ENCODE data around the gene AGRP.

The AGRP gene

DNA sequence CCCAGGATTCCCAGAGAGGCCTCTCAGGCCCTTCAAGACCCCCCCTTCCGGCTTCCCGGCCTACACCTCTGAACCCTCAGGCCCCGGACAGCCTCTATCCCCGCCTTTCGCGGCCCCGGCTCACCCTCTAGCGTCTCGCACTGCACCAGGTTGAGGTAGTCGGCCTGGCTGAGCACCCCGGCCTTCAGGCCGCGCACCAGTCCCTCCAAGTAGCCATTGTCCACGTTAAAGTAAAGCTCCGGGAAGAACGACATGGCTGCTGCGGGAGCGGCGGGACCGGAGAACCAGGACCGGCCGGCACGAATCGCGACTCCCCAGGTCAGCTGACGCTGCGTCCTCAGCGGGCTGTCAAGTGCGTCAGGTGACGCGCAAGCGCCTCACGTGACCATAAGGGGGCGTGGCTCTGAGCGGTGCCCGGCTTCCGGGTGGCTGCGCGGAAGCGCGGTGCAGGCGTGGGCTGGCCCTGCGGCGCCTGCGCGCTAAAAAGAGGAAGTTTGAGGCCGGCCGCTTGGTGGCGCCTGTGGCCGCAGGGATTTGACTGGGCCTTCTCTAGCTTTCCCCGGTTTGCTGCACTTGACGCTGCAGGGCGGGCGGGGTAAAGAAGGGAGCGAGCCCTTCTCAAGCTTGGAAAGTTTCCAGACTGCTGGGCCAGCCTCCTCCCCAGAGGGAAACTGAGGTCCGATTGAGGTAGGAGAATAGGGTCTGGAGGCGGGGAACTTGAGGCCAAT is 2.4 kb downstream of the AGRP start, which contains the start of gene ATP6V0D1:
ATP6V0D1 (minus strand) TSS at position 325 of the 728 bp plus-strand sequence; CDS start at position 254, 71 bp downstream.
- TF ChIP-seq, protein P1, sequence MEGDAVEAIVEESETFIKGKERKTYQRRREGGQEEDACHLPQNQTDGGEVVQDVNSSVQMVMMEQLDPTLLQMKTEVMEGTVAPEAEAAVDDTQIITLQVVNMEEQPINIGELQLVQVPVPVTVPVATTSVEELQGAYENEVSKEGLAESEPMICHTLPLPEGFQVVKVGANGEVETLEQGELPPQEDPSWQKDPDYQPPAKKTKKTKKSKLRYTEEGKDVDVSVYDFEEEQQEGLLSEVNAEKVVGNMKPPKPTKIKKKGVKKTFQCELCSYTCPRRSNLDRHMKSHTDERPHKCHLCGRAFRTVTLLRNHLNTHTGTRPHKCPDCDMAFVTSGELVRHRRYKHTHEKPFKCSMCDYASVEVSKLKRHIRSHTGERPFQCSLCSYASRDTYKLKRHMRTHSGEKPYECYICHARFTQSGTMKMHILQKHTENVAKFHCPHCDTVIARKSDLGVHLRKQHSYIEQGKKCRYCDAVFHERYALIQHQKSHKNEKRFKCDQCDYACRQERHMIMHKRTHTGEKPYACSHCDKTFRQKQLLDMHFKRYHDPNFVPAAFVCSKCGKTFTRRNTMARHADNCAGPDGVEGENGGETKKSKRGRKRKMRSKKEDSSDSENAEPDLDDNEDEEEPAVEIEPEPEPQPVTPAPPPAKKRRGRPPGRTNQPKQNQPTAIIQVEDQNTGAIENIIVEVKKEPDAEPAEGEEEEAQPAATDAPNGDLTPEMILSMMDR (IDR thresholded peaks at IDR 0.05; ENCODE audit: control extremely low read depth, extremely low read depth, low read depth, missing control alignments): peak; percentile 90
- ChIA-PET POLR2A (interaction anchor here (0.7 to 1.2 kb wide), 7 partner anchors 10 to 318 kb away, joined by 3 to 6 read pairs (median 3); no protein-coding TSS in a partner anchor), CTCF (interaction anchor here (0.6 to 7.5 kb wide), 49 partner anchors 10 to 302 kb away, joined by 3 to 76 read pairs (median 4); partner anchors contain the start of genes ACD, C16orf86, CARMIL2 and CTCF)
- peak; percentile 99 for DNase-seq (ENCODE audit: extremely low spot score)

DNA sequence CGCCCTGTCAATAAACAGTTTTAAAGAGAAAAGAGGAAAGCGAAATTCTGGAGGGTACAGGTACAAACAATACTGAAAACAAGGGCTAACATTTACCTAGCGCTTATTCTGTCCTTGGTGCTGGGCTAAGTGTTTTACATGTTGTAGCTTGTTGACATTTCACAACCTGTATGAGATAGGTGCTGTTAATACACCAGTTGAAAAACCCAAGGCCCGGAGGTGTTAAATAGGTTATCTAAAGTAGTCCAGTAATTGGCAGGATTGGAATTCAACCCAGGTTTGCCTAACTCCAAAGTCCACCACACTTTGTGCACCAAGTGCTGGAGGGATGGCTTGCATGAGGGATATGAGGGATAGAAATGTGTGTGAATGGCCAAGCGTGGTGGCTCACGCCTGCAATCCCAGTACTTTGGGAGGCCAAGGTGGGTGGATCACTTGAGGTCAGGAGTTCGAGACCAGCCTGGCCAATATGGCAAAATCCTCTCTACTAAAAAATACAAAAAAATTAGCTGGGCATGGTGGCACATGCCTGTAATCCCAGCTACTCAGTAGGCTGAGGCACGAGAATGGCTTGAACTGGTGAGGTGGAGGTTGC is 5.3 kb downstream of the AGRP start:
- ChIA-PET POLR2A (interaction anchor here (0.6 kb wide), 1 partner anchor 192 kb away, joined by 3 read pairs; no protein-coding TSS in a partner anchor), CTCF (interaction anchor here (3.8 to 7.5 kb wide), 4 partner anchors 13 to 51 kb away, joined by 30 to 76 read pairs (median 51); no protein-coding TSS in a partner anchor)
- DNase-seq (ENCODE audit: extremely low spot score): no peak
- TF ChIP-seq, protein P1 (IDR thresholded peaks at IDR 0.05; ENCODE audit: control extremely low read depth, extremely low read depth, low read depth, missing control alignments): no peak

DNA sequence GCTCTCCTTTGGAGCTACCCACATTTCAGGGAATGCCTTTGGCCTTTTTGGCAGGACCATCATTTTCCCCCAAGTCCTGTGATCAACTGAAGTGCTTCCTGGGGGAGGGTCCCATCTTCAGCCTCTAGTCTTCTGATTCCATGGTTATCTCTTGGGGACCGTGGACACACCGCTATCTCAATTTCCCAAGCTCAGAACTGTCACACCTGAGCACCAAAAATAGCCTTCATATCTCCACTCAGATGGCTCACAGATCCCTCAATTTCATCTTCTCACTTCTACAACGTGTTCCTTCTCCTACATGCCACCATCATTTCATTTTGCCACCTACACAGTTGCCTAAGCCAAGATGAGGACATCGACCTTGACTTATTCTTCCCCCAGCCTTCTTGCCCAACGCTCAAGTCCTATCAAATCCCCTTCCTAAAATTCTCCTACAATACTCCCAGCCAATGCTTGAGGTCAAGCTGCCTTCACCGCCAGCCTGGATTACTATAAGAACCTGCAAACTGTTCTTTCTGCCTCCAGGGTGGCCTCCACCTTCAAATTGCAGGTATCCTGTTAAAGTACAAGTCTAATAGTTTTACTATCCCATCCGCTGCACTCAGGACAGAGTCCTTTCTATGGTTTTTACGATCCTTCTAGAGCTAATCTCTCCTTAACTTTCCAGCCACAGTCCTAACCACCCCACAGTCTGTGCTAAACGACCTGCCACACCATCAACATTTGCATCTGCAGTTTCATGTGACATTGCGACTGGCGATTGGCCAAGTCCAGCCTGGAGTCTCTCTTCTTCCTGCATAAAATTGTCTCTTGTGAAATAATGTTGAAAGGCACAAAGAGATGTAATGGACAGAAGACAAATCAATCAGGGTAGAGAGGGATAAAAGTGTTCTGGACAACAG is 8.5 kb downstream of the AGRP start:
- ChIA-PET POLR2A (no interaction called here), CTCF (interaction anchor here (0.7 to 2.0 kb wide), 4 partner anchors 10 to 194 kb away, joined by 3 to 5 read pairs (median 4); no protein-coding TSS in a partner anchor)
- TF ChIP-seq, protein P1 (IDR thresholded peaks at IDR 0.05; ENCODE audit: control extremely low read depth, extremely low read depth, low read depth, missing control alignments): no peak
- DNase-seq (ENCODE audit: extremely low spot score): no peak

- ChIA-PET POLR2A (no interaction called here), CTCF (interaction anchor here (1.0 to 2.7 kb wide), 3 partner anchors 9 to 44 kb away, joined by 3 to 22 read pairs (median 7); partner anchors contain the start of gene ATP6V0D1)
- TF ChIP-seq, protein P1 (IDR thresholded peaks at IDR 0.05; ENCODE audit: control extremely low read depth, extremely low read depth, low read depth, missing control alignments): no peak
- DNase-seq (ENCODE audit: extremely low spot score): no peak
These were observed 11.5 kb downstream of the AGRP start for GRCh38 chr16:67471758-67472384.

- ChIA-PET POLR2A (no interaction called here), CTCF (interaction anchor here (0.7 to 2.8 kb wide), 10 partner anchors 8 to 51 kb away, joined by 3 to 22 read pairs (median 4); partner anchors contain the start of gene ATP6V0D1)
- no peak for DNase-seq (ENCODE audit: extremely low spot score)
- TF ChIP-seq, protein P1 (IDR thresholded peaks at IDR 0.05; ENCODE audit: control extremely low read depth, extremely low read depth, low read depth, missing control alignments): no peak
These were observed 13.0 kb downstream of the AGRP start for GRCh38 chr16:67470359-67470758.

Measured in GM10248 (cell line).